Esophagus muscularis mucosa (tissue), 3 donors: ENCODE data around the gene ARMC9.

ENCODE experiments used
- POLR2AphosphoS5 ChIP-seq, 2 donors: sonication (generic); formaldehyde crosslinking; IDR thresholded peaks; one replicate each; pipeline ENCODE4 v1.6.1; 2017; ENCODE audit warnings: antibody characterized with exemption in 2 of 2
- TF ChIP-seq, protein P1 (sequence below), 3 experiments: fragments of 200-600 bp in 2 of 3; fragments of 450-650 bp in 1 of 3; sonication (generic) in 2 of 3; IDR thresholded peaks; one replicate each; pipeline ENCODE4 v1.5.1; 2017 to 2019; ENCODE audit warnings: antibody characterized with exemption in 3 of 3, mild to moderate bottlenecking in 2 of 3, moderate library complexity in 1 of 3

- TF ChIP-seq, protein P1, sequence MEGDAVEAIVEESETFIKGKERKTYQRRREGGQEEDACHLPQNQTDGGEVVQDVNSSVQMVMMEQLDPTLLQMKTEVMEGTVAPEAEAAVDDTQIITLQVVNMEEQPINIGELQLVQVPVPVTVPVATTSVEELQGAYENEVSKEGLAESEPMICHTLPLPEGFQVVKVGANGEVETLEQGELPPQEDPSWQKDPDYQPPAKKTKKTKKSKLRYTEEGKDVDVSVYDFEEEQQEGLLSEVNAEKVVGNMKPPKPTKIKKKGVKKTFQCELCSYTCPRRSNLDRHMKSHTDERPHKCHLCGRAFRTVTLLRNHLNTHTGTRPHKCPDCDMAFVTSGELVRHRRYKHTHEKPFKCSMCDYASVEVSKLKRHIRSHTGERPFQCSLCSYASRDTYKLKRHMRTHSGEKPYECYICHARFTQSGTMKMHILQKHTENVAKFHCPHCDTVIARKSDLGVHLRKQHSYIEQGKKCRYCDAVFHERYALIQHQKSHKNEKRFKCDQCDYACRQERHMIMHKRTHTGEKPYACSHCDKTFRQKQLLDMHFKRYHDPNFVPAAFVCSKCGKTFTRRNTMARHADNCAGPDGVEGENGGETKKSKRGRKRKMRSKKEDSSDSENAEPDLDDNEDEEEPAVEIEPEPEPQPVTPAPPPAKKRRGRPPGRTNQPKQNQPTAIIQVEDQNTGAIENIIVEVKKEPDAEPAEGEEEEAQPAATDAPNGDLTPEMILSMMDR (IDR thresholded peaks at IDR 0.05) = no peak
- TF ChIP-seq POLR2AphosphoS5 (IDR thresholded peaks at IDR 0.05) = no peak
These were observed 3.0 kb downstream of the ARMC9 start for GRCh38 chr2:231201475-231201814.
